ENCODE results near the gene FKBP1C. TPM values are rescaled to one million over a fixed set of nuclear protein-coding genes. Genes with fewer than 3 reads are reported as not detected.
"Not testable (repeated sequence)": the region's sequence is repeated elsewhere in the genome, so short reads cannot be mapped to it uniquely, and the experiment has no call there.

FKBP1C gene
- polyA plus RNA-seq (2011; rRNA removed) (1.9 and 2.0 TPM in 2 replicates), polyA minus RNA-seq (2011; rRNA and poly(A)+ RNA removed) (0.26 and 0.38 TPM in 2 replicates)

DNA sequence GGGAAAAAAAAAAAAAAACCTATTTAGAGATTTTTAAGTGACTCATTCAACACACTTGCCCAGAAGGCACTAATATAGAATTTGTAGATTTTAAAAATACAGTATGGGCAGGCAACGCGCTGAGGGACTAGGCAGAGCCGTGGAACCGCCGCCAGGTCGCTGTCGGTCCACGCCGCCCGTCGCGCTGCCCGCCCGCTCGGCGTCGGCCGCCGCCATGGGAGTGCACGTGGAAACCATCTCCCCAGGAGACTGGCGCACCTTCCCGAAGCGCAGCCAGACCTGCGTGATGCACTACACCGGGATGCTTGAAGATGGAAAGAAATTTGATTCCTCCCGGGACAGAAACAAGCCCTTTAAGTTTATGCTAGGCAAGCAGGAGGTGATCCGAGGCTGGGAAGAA, at the start of gene FKBP1C:
Gene FKBP1C, plus strand, starts transcription at position 127 of the 400 bp plus-strand sequence.
- H3K27me3 ChIP-seq (ENCODE audit: control insufficient read depth, insufficient read depth, low read length); H3K4me3 ChIP-seq (ENCODE audit: low read depth, low read length); DNase-seq (ENCODE audit: low read depth); CTCF ChIA-PET; H3K36me3 ChIP-seq (ENCODE audit: control insufficient read depth, insufficient read depth, low read length); POLR2A ChIA-PET: not testable (repeated sequence)

DNA sequence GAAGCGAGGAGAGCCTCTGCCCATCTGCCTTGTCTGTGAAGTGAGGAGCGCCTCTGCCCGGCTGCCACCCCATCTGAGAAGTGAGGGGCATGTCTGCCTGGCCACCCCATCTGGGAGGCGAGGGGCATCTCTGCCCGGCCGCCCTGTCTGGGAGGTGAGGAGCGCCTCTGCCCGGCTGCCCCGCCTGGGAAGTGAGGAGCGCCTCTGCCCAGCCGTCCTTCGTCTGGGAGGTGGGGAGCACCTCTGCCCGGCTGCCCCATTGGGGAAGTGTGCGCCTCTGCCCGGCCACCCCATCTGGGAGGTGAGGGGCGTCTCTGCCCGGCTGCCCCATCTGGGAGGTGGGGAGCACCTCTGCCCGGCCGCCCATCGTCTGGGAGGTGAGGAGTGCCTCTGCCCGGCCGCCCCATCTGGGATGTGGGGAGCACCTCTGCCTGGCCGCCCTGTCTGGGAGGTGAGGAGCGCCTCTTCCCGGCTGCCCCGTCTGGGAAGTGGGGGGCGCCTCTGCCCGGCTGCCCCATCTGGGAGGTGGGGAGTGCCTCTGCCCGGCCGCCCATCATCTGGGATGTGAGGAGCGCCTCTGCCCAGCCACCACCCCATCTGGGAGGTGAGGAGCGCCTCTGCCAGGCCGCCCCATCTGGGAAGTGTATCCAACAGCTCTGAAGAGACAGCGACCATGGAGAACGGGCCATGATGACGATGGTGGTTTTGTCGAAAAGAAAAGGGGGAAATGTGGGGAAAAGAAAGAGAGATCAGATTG, 47.0 kb upstream of the FKBP1C start:
- POLR2A ChIA-PET; H3K27me3 ChIP-seq (ENCODE audit: control insufficient read depth, insufficient read depth, low read length); H3K36me3 ChIP-seq (ENCODE audit: control insufficient read depth, insufficient read depth, low read length); DNase-seq (ENCODE audit: low read depth); CTCF ChIA-PET; H3K4me3 ChIP-seq (ENCODE audit: low read depth, low read length): not testable (repeated sequence)

DNA sequence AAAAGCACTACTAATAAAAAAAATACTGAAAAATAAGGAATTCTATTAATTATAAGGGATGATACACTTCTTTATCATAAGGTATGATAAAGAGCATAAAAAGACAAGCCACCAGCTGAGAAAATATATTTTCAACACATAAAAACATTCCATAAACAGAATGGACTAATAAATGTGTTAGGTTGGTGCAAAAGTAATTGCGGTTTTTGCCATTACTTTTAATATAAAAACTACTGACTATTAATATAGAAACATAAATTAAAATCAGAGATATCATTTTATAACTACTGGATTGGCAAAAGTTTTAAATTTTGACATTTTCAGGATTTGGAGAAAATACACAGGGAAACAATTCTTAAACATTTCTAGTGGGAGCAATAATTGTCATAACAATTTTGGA, 37.1 kb upstream of the FKBP1C start:
- Histone ChIP-seq H3K36me3 (ENCODE audit: control insufficient read depth, insufficient read depth, low read length) (no peaks in the 10 kb centered on the region), H3K27me3 (ENCODE audit: control insufficient read depth, insufficient read depth, low read length) (no peaks in the 10 kb centered on the region), H3K4me3 (ENCODE audit: low read depth, low read length) (no peak overlapping the region)
- no peak for DNase-seq (ENCODE audit: low read depth)
- ChIA-PET POLR2A (no interaction called here), CTCF (no interaction called here)
- TF ChIP-seq, protein P1, sequence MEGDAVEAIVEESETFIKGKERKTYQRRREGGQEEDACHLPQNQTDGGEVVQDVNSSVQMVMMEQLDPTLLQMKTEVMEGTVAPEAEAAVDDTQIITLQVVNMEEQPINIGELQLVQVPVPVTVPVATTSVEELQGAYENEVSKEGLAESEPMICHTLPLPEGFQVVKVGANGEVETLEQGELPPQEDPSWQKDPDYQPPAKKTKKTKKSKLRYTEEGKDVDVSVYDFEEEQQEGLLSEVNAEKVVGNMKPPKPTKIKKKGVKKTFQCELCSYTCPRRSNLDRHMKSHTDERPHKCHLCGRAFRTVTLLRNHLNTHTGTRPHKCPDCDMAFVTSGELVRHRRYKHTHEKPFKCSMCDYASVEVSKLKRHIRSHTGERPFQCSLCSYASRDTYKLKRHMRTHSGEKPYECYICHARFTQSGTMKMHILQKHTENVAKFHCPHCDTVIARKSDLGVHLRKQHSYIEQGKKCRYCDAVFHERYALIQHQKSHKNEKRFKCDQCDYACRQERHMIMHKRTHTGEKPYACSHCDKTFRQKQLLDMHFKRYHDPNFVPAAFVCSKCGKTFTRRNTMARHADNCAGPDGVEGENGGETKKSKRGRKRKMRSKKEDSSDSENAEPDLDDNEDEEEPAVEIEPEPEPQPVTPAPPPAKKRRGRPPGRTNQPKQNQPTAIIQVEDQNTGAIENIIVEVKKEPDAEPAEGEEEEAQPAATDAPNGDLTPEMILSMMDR (IDR thresholded peaks at IDR 0.05; ENCODE audit: insufficient read depth, low read depth, low read length): no peak

DNA sequence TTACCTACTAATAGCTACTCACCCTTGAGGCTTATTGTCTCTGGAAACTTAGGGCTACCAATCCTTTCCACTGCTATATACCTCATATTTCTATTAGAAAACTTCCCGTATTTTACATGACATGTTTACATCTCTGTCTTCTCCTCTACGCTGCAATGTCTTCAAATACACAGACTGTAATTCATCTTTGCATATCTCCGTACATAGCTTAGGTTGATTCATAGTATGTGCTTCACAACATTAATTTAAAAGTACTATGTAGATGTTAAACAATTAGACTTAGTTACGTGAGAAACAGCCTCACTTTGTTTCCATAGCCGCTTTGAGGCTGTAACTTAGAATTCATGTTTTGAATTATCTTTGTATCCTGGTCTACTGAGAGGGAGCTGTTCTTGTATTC, 35.1 kb upstream of the FKBP1C start:
- DNase-seq (ENCODE audit: low read depth): no peak
- H3K4me3 ChIP-seq (ENCODE audit: low read depth, low read length): no peak overlapping the region
- POLR2A ChIA-PET: no interaction called here
- CTCF ChIA-PET: no interaction called here
- no peaks in the 10 kb centered on the region for H3K36me3 ChIP-seq (ENCODE audit: control insufficient read depth, insufficient read depth, low read length)
- TF ChIP-seq, protein P1 (IDR thresholded peaks at IDR 0.05; ENCODE audit: insufficient read depth, low read depth, low read length): no peak
- H3K27me3 ChIP-seq (ENCODE audit: control insufficient read depth, insufficient read depth, low read length): no peaks in the 10 kb centered on the region

DNA sequence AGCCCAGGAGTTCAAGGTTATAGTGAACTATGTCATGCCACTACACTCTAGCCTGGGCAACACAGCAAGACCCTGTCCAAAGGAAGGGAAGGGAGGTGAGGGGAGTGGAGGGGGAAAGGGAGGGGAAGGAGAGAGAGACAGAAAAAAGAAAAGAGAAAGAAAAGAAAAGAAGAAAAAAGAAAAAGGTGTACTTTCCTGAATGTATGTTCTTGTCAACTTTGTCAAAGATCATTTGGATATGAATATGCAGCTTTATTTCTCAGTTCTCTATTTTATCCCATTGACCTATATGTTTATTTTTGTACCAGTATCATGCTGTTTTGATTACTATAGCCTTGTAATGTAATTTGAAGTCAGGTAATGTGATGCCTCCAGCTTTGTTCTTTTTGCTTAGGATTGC, 30.9 kb upstream of the FKBP1C start:
- DNase-seq (ENCODE audit: low read depth): no peak
- TF ChIP-seq, protein P1 (IDR thresholded peaks at IDR 0.05; ENCODE audit: insufficient read depth, low read depth, low read length): no peak
- CTCF ChIA-PET: no interaction called here
- POLR2A ChIA-PET: no interaction called here
- H3K36me3 ChIP-seq (ENCODE audit: control insufficient read depth, insufficient read depth, low read length): no peaks in the 10 kb centered on the region
- H3K4me3 ChIP-seq (ENCODE audit: low read depth, low read length): no peak overlapping the region
- H3K27me3 ChIP-seq (ENCODE audit: control insufficient read depth, insufficient read depth, low read length): no peaks in the 10 kb centered on the region

- DNase-seq (ENCODE audit: low read depth): no peak
- Histone ChIP-seq H3K27me3 (ENCODE audit: control insufficient read depth, insufficient read depth, low read length) (no peaks in the 10 kb centered on the region), H3K4me3 (ENCODE audit: low read depth, low read length) (no peak overlapping the region), H3K36me3 (ENCODE audit: control insufficient read depth, insufficient read depth, low read length) (no peaks in the 10 kb centered on the region)
- TF ChIP-seq, protein P1 (IDR thresholded peaks at IDR 0.05; ENCODE audit: insufficient read depth, low read depth, low read length): no peak
- ChIA-PET CTCF (no interaction called here), POLR2A (no interaction called here)
These were observed 24.3 kb upstream of the FKBP1C start for GRCh38 chr6:63186970-63187369.
